GM19395 (cell line): ENCODE measurements around the gene BST1.
"Not testable (repeated sequence)": the region's sequence is repeated elsewhere in the genome, so short reads cannot be mapped to it uniquely, and the experiment has no call there.

Experiments used
- ATAC-seq: cut with Tn5 transposase; IDR thresholded peaks from one replicate; pipeline ENCODE4 v1.9.1; 2021; ENCODE audit warnings: mild to moderate bottlenecking, moderate library complexity; ENCODE audit not compliant: unreplicated experiment

BST1 gene

DNA sequence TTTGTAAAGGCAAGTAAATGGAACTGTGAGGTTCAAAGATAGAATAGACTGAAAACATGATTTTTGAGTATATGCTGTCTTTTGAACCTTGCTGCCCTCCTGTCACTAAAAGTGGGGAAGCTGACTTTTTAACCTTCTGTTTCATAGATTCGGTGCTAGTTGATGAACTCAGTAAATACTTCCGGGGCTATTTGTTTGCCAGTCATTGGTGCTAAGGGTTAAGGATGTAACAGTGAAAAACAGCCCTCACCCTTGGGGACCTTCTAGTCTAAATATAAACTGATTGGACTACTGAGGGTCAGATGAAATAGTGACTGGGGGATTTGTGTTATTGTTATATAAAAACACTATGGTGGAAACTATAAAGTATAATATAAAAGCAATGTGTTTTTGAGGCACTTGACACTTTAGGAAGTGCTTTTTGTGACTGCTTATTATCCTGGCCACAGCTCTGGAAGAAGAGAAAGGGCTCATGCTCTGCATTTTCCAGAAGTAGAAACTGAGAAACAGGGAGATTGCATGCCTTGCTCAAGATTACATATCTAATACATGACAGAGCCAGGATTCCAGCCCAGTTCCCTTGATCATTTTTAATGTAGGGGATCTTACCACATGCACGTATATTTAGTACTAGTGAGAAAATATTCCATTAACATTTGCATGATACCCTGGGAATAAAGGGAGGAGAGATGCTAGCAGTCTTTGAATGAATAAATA, 3.9 kb downstream of the BST1 start:
- ATAC-seq = no peak

DNA sequence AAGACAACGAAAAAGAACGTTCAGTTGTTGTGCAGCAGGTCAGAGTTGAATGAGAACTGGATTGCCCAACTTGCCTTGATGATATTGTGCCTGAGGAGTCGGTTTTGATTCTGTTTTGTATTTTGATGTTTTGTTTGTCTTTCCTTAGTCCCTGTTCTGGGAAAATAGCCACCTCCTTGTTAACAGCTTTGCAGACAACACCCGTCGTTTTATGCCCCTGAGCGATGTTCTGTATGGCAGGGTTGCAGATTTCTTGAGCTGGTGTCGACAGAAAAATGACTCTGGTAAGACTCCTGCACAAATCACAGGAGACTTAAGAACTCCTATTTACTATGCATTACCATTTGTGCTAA, 4.5 kb downstream of the BST1 start:
- ATAC-seq = no peak

GRCh38 chr4:15711762-15712161, 8.9 kb downstream of the BST1 start:
- no peak for ATAC-seq

- no peak for ATAC-seq
Measured at GRCh38 chr4:15712214-15712613, 9.3 kb downstream of the BST1 start.

DNA sequence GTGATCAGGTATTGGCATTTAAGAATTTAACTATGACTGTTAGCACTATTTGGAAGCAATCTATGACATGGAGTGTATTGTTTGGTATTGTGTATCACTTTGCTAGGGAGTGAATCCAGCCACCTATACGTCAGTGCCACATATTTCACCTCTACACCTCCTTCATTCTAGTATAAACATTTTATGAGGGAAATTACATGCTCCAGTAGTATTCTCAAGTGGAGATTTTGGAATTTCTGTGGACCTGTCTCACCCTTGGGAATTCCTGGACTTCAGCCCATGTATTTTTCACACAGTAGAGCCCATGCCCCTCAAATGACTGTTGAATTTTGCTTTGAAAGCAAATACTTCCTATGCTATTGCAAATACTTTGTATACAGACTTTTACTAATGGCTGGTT, 11.3 kb downstream of the BST1 start:
- ATAC-seq = no peak

- no peak for ATAC-seq
Measured at GRCh38 chr4:15714646-15715435, 12.0 kb downstream of the BST1 start.

- ATAC-seq = no peak
Measured at GRCh38 chr4:15716115-15716514, 13.2 kb downstream of the BST1 start.

DNA sequence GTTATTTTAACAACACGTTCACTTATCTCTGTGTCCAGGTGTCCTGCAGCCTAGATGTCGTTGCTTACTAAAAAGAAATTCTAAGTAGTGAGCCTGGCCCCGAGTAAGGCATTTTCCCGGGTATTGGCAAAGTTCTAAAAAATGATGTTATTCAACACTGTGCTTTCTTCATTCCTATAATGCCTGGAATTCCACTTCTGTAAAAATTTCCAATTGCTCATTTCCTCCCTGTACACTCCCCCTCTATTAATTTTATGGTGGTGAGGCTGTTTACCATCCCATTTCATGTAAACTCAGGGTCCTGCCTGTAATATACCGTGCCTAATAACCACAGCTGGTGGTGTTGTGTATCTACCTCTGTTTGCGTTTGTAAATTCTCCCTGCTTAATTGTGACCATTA, 14.2 kb downstream of the BST1 start:
- ATAC-seq = no peak

DNA sequence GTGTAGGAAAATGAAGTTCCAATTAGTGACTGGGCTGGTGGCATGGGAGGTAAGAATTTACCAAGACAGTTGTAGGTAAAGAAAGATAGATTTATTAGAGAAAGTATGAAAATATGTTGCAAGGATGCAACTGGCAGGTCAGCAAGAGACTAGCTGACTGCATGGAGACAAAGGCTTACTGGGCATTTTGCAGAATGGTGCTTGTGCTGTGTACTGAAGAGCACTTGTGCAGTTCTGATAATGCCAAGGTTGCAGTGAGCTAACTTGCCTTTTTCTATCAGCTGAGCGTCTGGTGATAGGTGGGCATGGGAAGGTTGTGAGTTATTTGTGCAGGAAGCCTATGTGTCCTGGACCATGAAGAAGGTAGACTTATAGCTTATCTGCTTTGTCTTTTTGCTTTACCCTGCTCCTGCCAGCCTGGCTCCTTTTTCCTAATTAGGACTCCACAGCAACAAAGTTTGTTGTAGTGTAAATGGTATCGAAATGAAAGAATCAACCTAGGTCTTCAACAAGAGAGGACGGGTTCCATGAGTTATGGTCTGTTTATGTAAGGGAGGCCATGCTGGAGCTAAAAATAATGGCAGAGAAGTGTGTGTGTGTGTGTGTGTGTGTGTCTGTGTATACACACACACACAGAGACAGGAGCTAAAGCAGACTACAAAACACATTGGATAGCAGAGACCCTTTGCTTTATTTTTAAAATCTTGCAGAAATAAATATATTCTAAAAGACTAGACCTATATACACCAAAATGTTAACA, 15.0 kb downstream of the BST1 start:
- ATAC-seq = no peak

DNA sequence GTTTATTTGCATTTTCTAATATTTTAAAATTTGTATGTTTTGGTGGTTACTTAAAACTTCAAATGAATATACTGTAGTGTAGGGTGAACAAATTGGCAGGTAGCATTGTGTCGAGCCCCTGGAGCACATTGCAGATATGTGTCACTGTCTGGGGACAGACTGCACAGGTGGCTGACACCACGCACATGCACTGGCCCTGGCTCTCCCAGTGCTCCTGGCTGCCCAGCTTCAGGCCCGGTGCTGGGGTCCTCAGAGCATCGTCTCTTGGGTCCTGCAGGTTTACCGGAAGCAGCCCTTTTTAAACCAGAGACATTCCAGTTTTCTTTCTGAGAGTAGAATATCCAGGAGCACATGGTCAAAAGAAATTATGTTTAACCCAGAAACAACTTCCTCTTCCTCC, 15.6 kb downstream of the BST1 start:
- ATAC-seq = no peak

GRCh38 chr4:15718959-15719358, 16.1 kb downstream of the BST1 start:
- no peak for ATAC-seq

GRCh38 chr4:15719506-15719905, 16.6 kb downstream of the BST1 start:
- ATAC-seq = no peak

DNA sequence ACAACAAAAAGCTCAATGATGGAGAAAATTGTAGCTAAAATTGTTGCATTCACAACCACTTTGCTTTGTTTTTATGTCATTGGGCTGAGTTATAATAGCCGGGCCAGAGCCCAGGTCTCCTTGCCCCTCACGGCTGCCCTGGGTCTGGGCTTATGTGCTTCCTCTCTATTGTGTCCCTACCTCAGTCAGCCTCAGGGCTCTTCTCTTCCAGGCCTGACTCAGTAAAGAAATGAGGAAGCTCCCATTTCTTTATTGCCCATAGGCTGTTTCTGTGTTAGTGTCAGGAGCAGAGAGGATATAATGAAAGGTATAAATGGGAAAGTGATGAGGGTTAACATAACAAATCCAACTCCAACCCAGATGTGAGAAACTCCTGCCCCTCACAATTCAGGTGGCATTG, 18.0 kb downstream of the BST1 start:
- ATAC-seq = no peak

- no peak for ATAC-seq
Measured at GRCh38 chr4:15725608-15726007, 22.7 kb downstream of the BST1 start.

DNA sequence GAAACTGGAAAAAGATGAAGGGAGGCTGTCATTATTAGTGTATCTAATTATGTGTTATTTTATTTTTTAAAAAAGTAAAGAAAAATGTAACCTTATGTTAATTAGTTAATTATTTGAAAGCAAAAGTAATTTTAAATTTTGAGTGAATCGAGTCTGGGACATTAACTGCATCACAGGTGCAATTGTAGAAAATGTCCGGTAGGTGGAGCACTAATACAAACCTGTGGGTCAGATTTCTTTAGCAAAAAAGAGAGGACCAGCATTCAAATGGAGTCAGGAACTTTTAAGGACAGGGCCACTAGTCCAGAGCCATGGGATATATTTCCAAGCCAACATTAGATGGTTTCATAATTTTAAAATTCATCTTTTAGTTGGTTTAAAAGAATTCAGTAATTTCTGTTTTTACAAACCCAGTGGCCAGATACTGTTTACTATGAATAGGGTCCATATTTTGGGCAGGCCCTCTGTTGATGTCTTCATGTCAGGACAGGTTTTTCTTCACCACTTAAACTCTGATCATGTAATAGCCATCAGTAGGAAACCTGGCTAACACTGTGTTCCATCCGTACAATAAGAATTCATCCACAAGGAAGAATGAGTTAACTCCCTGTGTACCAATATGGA, 27.2 kb downstream of the BST1 start:
- peak; percentile 79 for ATAC-seq

- ATAC-seq = not testable (repeated sequence)
Measured at GRCh38 chr4:15733061-15733460, 30.2 kb downstream of the BST1 start.

DNA sequence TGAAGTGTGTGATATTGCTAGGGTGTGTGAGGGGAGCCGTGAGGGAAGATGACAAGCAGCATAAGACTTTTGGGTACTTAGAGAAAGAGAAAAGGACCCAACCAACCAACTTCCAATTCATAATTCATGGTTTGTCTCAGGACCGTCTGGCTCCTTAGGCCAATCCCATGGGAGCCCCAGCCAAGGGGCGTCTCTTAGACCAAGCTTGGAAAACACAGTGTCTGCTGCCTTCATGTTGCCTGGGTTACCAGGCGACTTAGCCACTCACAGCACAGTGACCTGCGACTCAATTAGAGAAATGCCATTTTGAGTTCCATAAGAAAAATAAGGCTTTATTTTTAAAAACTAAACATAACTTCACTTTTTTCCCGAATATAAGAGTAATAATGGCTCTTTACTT, 32.7 kb downstream of the BST1 start:
- no peak for ATAC-seq

GRCh38 chr4:15736514-15737050, 33.7 kb downstream of the BST1 start:
- ATAC-seq = no peak

- ATAC-seq = no peak
Measured at GRCh38 chr4:15737255-15737654, 34.4 kb downstream of the BST1 start.

DNA sequence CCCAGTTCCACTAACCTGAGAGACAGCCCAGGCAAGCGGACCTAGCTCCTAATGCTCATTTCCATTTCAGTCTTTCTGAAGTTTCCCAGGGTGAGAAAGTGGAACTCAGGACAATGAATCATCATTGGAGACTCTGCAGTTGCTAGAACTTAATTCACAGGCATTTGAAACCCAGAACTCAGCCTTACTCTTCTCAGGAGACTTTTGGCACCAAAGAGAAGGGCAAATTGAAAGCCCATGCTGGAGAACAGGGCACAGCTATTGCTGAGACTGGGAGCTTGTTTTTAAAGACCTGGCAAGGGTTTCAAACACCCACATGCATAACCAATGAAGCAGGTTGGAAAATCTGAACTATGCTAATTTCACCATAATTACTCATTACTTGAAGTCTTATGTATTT, 36.0 kb downstream of the BST1 start:
- ATAC-seq = no peak

GRCh38 chr4:15740764-15741404, 38.0 kb downstream of the BST1 start:
- ATAC-seq = no peak
